ENCODE results near the gene NUCB2.
"Not testable (repeated sequence)": the region's sequence is repeated elsewhere in the genome, so short reads cannot be mapped to it uniquely, and the experiment has no call there.

The NUCB2 gene

GRCh38 chr11:17240780-17241179, 35.8 kb upstream of the NUCB2 start:
- no peak overlapping the region for H3K4me3 ChIP-seq (ENCODE audit: low read depth, low read length)
- TF ChIP-seq CTCF (IDR thresholded peaks at IDR 0.05; ENCODE audit: borderline replicate concordance, insufficient read depth, low read depth, low read length) = no peak

GRCh38 chr11:17242954-17243353, 33.6 kb upstream of the NUCB2 start:
- not testable (repeated sequence) for H3K4me3 ChIP-seq (ENCODE audit: low read depth, low read length)

GRCh38 chr11:17244046-17244445, 32.5 kb upstream of the NUCB2 start:
- no peak for TF ChIP-seq CTCF (IDR thresholded peaks at IDR 0.05; ENCODE audit: borderline replicate concordance, insufficient read depth, low read depth, low read length)
- H3K4me3 ChIP-seq (ENCODE audit: low read depth, low read length) = no peak overlapping the region

- H3K4me3 ChIP-seq (ENCODE audit: low read depth, low read length) = no peak overlapping the region
- TF ChIP-seq CTCF (IDR thresholded peaks at IDR 0.05; ENCODE audit: borderline replicate concordance, insufficient read depth, low read depth, low read length) = no peak
Observed at GRCh38 chr11:17250561-17251350, 25.8 kb upstream of the NUCB2 start.

- no peak overlapping the region for H3K4me3 ChIP-seq (ENCODE audit: low read depth, low read length)
- no peak for TF ChIP-seq CTCF (IDR thresholded peaks at IDR 0.05; ENCODE audit: borderline replicate concordance, insufficient read depth, low read depth, low read length)
Observed at GRCh38 chr11:17252704-17253103, 23.8 kb upstream of the NUCB2 start.

GRCh38 chr11:17256512-17256911, 20.0 kb upstream of the NUCB2 start:
- H3K4me3 ChIP-seq (ENCODE audit: low read depth, low read length) = no peak overlapping the region
- TF ChIP-seq CTCF (IDR thresholded peaks at IDR 0.05; ENCODE audit: borderline replicate concordance, insufficient read depth, low read depth, low read length) = no peak

- no peak for TF ChIP-seq CTCF (IDR thresholded peaks at IDR 0.05; ENCODE audit: borderline replicate concordance, insufficient read depth, low read depth, low read length)
- H3K4me3 ChIP-seq (ENCODE audit: low read depth, low read length) = no peak overlapping the region
Observed at GRCh38 chr11:17257196-17257595, 19.3 kb upstream of the NUCB2 start.
